ENCODE data around the gene AFF3. TPM values are rescaled to one million over a fixed set of nuclear protein-coding genes. Genes with fewer than 3 reads are reported as not detected.
A peak's percentile ranks its signal among the peaks of the same experiment; 100 is the strongest.

The AFF3 gene
- total RNA-seq, 5 donors from 2014 or later (not counting 1 experiment from before 2014, with no cell fraction given) = 9.9 to 23.5 (median 11.5) TPM

GRCh38 chr2:100072503-100072902 lies 69.9 kb downstream of the AFF3 start:
- DNase-seq = no peak
- Mint-ChIP-seq H3K4me1 (peaks cover 0 to 12% (median 10%) of the 10 kb centered on the region in 3 donors), H3K36me3 (peaks cover 6% of the 10 kb centered on the region), H3K4me3 (no peak overlapping the region), H3K27me3 (no peaks in the 10 kb centered on the region), H3K27ac (no peak overlapping the region), H3K9me3 (no peaks in the 10 kb centered on the region)
- H3K4me3 ChIP-seq (ENCODE audit: control insufficient read depth in 1 of 2, extremely low read depth in 1 of 2, low read length in 1 of 2) = no peak overlapping the region
- H3K4me1 ChIP-seq (ENCODE audit: control insufficient read depth in 1 of 2, extremely low read depth in 1 of 2, insufficient read depth in 2 of 2, low read length in 2 of 2) = peaks cover 0 to 18% of the 10 kb centered on the region in 2 experiments
- ChIA-PET POLR2A (no interaction called here), CTCF (no interaction called here)
- 86% methylated on average over 2 of the region's 3 CpGs for WGBS (ENCODE audit: insufficient coverage)
- no peak overlapping the region for H3K27ac ChIP-seq (ENCODE audit: low read length)
- no peaks in the 10 kb centered on the region for H3K27me3 ChIP-seq (replicated peaks in 1 of 2; ENCODE audit: control insufficient read depth in 2 of 2, extremely low read depth in 1 of 2, insufficient read depth in 2 of 2, low read length in 1 of 2)
- ATAC-seq (replicated peaks in 1 of 4) = no peak
- no peaks in the 10 kb centered on the region for H3K9me3 ChIP-seq
- no peaks in the 10 kb centered on the region for H3K36me3 ChIP-seq (ENCODE audit: control insufficient read depth in 2 of 2, extremely low read depth in 1 of 2, insufficient read depth in 1 of 2, low read length in 1 of 2)

- ATAC-seq (replicated peaks in 1 of 4) (peak in 1 of 4 experiments; percentile 55), DNase-seq (peak in 4 of 35 experiments; percentile 2 to 27 (median 12))
- ChIA-PET POLR2A (no interaction called here), CTCF (interaction anchor here in 1 of 2 donors (0.6 kb wide), 1 partner anchor 648 kb away, joined by 3 read pairs; no protein-coding TSS in a partner anchor)
- no peak overlapping the region for H3K27ac Mint-ChIP-seq
- H3K9me3 Mint-ChIP-seq = no peaks in the 10 kb centered on the region
- H3K27me3 ChIP-seq (replicated peaks in 1 of 2; ENCODE audit: control insufficient read depth in 2 of 2, extremely low read depth in 1 of 2, insufficient read depth in 2 of 2, low read length in 1 of 2) = no peaks in the 10 kb centered on the region
- H3K4me3 Mint-ChIP-seq = peak overlapping the region in 1 of 3 donors; percentile 28
- peaks cover 6% of the 10 kb centered on the region for H3K36me3 Mint-ChIP-seq
- 56% methylated on average over 3 of the region's 13 CpGs for WGBS (ENCODE audit: insufficient coverage)
- H3K36me3 ChIP-seq (ENCODE audit: control insufficient read depth in 2 of 2, extremely low read depth in 1 of 2, insufficient read depth in 1 of 2, low read length in 1 of 2) = no peaks in the 10 kb centered on the region
- H3K4me1 ChIP-seq (ENCODE audit: control insufficient read depth in 1 of 2, extremely low read depth in 1 of 2, insufficient read depth in 2 of 2, low read length in 2 of 2) = peaks cover 0 to 18% of the 10 kb centered on the region in 2 experiments
- H3K27me3 Mint-ChIP-seq = no peaks in the 10 kb centered on the region
- H3K9me3 ChIP-seq = no peaks in the 10 kb centered on the region
- peak overlapping the region in 1 of 2 donors; percentile 23 for H3K4me3 ChIP-seq (ENCODE audit: control insufficient read depth in 1 of 2, extremely low read depth in 1 of 2, low read length in 1 of 2)
- no peak overlapping the region for H3K27ac ChIP-seq (ENCODE audit: low read length)
- H3K4me1 Mint-ChIP-seq = peaks cover 0 to 12% (median 10%) of the 10 kb centered on the region in 3 donors
These were observed 70.9 kb downstream of the AFF3 start for GRCh38 chr2:100071335-100072043.

GRCh38 chr2:100070078-100070477 lies 72.3 kb downstream of the AFF3 start:
- CTCF ChIA-PET = interaction anchor here in 1 of 2 donors (1.4 kb wide), 1 partner anchor 9 kb away, joined by 3 read pairs; no protein-coding TSS in a partner anchor
- Histone ChIP-seq H3K36me3 (ENCODE audit: control insufficient read depth in 2 of 2, extremely low read depth in 1 of 2, insufficient read depth in 1 of 2, low read length in 1 of 2) (no peaks in the 10 kb centered on the region), H3K4me3 (ENCODE audit: control insufficient read depth in 1 of 2, extremely low read depth in 1 of 2, low read length in 1 of 2) (no peak overlapping the region), H3K27me3 (replicated peaks in 1 of 2; ENCODE audit: control insufficient read depth in 2 of 2, extremely low read depth in 1 of 2, insufficient read depth in 2 of 2, low read length in 1 of 2) (no peaks in the 10 kb centered on the region), H3K4me1 (ENCODE audit: control insufficient read depth in 1 of 2, extremely low read depth in 1 of 2, insufficient read depth in 2 of 2, low read length in 2 of 2) (peaks cover 0 to 18% of the 10 kb centered on the region in 2 experiments), H3K9me3 (no peaks in the 10 kb centered on the region), H3K27ac (ENCODE audit: low read length) (no peak overlapping the region)
- Mint-ChIP-seq H3K27me3 (no peaks in the 10 kb centered on the region), H3K36me3 (peaks cover 6% of the 10 kb centered on the region), H3K27ac (no peak overlapping the region), H3K4me3 (no peak overlapping the region), H3K4me1 (peaks cover 0 to 12% (median 10%) of the 10 kb centered on the region in 3 donors), H3K9me3 (no peaks in the 10 kb centered on the region)
- WGBS (ENCODE audit: insufficient coverage) = no CpG with 5 or more reads among the region's 4 CpGs
- no peak for ATAC-seq (replicated peaks in 1 of 4)
- POLR2A ChIA-PET = no interaction called here
- DNase-seq = no peak

- H3K27ac Mint-ChIP-seq = no peak overlapping the region
- ChIA-PET CTCF (no interaction called here), POLR2A (no interaction called here)
- H3K27me3 Mint-ChIP-seq = no peaks in the 10 kb centered on the region
- no peak for DNase-seq
- peaks cover 0 to 3% (median 0%) of the 10 kb centered on the region in 3 donors for H3K9me3 Mint-ChIP-seq
- H3K4me3 ChIP-seq (ENCODE audit: control insufficient read depth in 1 of 2, extremely low read depth in 1 of 2, low read length in 1 of 2) = no peak overlapping the region
- H3K36me3 Mint-ChIP-seq = peaks cover 9% of the 10 kb centered on the region
- H3K27me3 ChIP-seq (replicated peaks in 1 of 2; ENCODE audit: control insufficient read depth in 2 of 2, extremely low read depth in 1 of 2, insufficient read depth in 2 of 2, low read length in 1 of 2) = no peaks in the 10 kb centered on the region
- peaks cover 0 to 24% (median 17%) of the 10 kb centered on the region in 3 donors for H3K4me1 Mint-ChIP-seq
- peaks cover 0 to 18% of the 10 kb centered on the region in 2 experiments for H3K4me1 ChIP-seq (ENCODE audit: control insufficient read depth in 1 of 2, extremely low read depth in 1 of 2, insufficient read depth in 2 of 2, low read length in 2 of 2)
- WGBS (ENCODE audit: insufficient coverage) = no CpG with 5 or more reads among the region's 4 CpGs
- no peak overlapping the region for H3K4me3 Mint-ChIP-seq
- H3K36me3 ChIP-seq (ENCODE audit: control insufficient read depth in 2 of 2, extremely low read depth in 1 of 2, insufficient read depth in 1 of 2, low read length in 1 of 2) = no peaks in the 10 kb centered on the region
- H3K27ac ChIP-seq (ENCODE audit: low read length) = no peak overlapping the region
- H3K9me3 ChIP-seq = no peaks in the 10 kb centered on the region
- no peak for ATAC-seq (replicated peaks in 1 of 4)
These were observed 74.0 kb downstream of the AFF3 start for GRCh38 chr2:100068395-100068794.

- POLR2A ChIA-PET = interaction anchor here in 1 of 2 donors (0.5 kb wide), 1 partner anchor 82 kb away, joined by 5 read pairs; no protein-coding TSS in a partner anchor
- 100% methylated on average over 2 of the region's 6 CpGs for WGBS (ENCODE audit: insufficient coverage)
These were observed 74.6 kb downstream of the AFF3 start for GRCh38 chr2:100067784-100068183.

GRCh38 chr2:100066856-100067255 lies 75.5 kb downstream of the AFF3 start:
- H3K27ac ChIP-seq (ENCODE audit: low read length) = no peak overlapping the region
- peaks cover 4 to 24% (median 15%) of the 10 kb centered on the region in 3 donors for H3K4me1 Mint-ChIP-seq
- DNase-seq = no peak
- peaks cover 0 to 4% (median 0%) of the 10 kb centered on the region in 3 donors for H3K9me3 Mint-ChIP-seq
- H3K9me3 ChIP-seq = no peaks in the 10 kb centered on the region
- H3K36me3 Mint-ChIP-seq = peaks cover 4% of the 10 kb centered on the region
- H3K27me3 Mint-ChIP-seq = no peaks in the 10 kb centered on the region
- ATAC-seq (replicated peaks in 1 of 4) = no peak
- no peaks in the 10 kb centered on the region for H3K27me3 ChIP-seq (replicated peaks in 1 of 2; ENCODE audit: control insufficient read depth in 2 of 2, extremely low read depth in 1 of 2, insufficient read depth in 2 of 2, low read length in 1 of 2)
- CTCF ChIA-PET = no interaction called here
- no peak overlapping the region for H3K4me3 Mint-ChIP-seq
- peaks cover 3 to 15% of the 10 kb centered on the region in 2 experiments for H3K4me1 ChIP-seq (ENCODE audit: control insufficient read depth in 1 of 2, extremely low read depth in 1 of 2, insufficient read depth in 2 of 2, low read length in 2 of 2)
- H3K27ac Mint-ChIP-seq = no peak overlapping the region
- no peak overlapping the region for H3K4me3 ChIP-seq (ENCODE audit: control insufficient read depth in 1 of 2, extremely low read depth in 1 of 2, low read length in 1 of 2)
- no peaks in the 10 kb centered on the region for H3K36me3 ChIP-seq (ENCODE audit: control insufficient read depth in 2 of 2, extremely low read depth in 1 of 2, insufficient read depth in 1 of 2, low read length in 1 of 2)
- POLR2A ChIA-PET = no interaction called here
- WGBS (ENCODE audit: insufficient coverage) = 100% methylated on average over 3 of the region's 5 CpGs

More at GRCh38 chr2:100067784-100068183, 74.6 kb downstream of the AFF3 start:
- H3K4me3 ChIP-seq (ENCODE audit: control insufficient read depth in 1 of 2, extremely low read depth in 1 of 2, low read length in 1 of 2) = no peak overlapping the region
- Mint-ChIP-seq H3K9me3 (peaks cover 0 to 4% (median 0%) of the 10 kb centered on the region in 3 donors), H3K27me3 (no peaks in the 10 kb centered on the region), H3K4me3 (no peak overlapping the region), H3K36me3 (peaks cover 6% of the 10 kb centered on the region), H3K27ac (no peak overlapping the region), H3K4me1 (peaks cover 0 to 23% (median 17%) of the 10 kb centered on the region in 3 donors)
- peaks cover 0 to 18% of the 10 kb centered on the region in 2 experiments for H3K4me1 ChIP-seq (ENCODE audit: control insufficient read depth in 1 of 2, extremely low read depth in 1 of 2, insufficient read depth in 2 of 2, low read length in 2 of 2)
- no peak overlapping the region for H3K27ac ChIP-seq (ENCODE audit: low read length)
- DNase-seq (no peak), ATAC-seq (replicated peaks in 1 of 4) (no peak)
- H3K27me3 ChIP-seq (replicated peaks in 1 of 2; ENCODE audit: control insufficient read depth in 2 of 2, extremely low read depth in 1 of 2, insufficient read depth in 2 of 2, low read length in 1 of 2) = no peaks in the 10 kb centered on the region
- no peaks in the 10 kb centered on the region for H3K36me3 ChIP-seq (ENCODE audit: control insufficient read depth in 2 of 2, extremely low read depth in 1 of 2, insufficient read depth in 1 of 2, low read length in 1 of 2)
- no peaks in the 10 kb centered on the region for H3K9me3 ChIP-seq
- CTCF ChIA-PET = interaction anchor here in 1 of 2 donors (0.7 kb wide), 1 partner anchor 314 kb away, joined by 3 read pairs; no protein-coding TSS in a partner anchor

All from T-cell (primary cell).